ELF-1 (cell line): ENCODE data around the gene ARID1A.

Experiments
- DNase-seq: peaks from one replicate; pipeline ENCODE4 v3.0.0-alpha.2; 2016; ENCODE audit warnings: low read depth, low spot score

The ARID1A gene

GRCh38 chr1:26759531-26759930 is 63.7 kb downstream of the ARID1A start:
- DNase-seq = no peak

GRCh38 chr1:26761217-26761616 is 65.4 kb downstream of the ARID1A start:
- DNase-seq = peak; percentile 20

GRCh38 chr1:26767714-26768113 is 71.9 kb downstream of the ARID1A start:
- DNase-seq = no peak

GRCh38 chr1:26768755-26769154 is 72.9 kb downstream of the ARID1A start:
- DNase-seq = no peak

- DNase-seq = peak; percentile 20
These were observed 75.4 kb downstream of the ARID1A start for GRCh38 chr1:26771285-26771642.

- peak; percentile 57 for DNase-seq
These were observed 76.0 kb downstream of the ARID1A start for GRCh38 chr1:26771643-26772321.

GRCh38 chr1:26772687-26773086 is 76.9 kb downstream of the ARID1A start:
- DNase-seq = no peak

GRCh38 chr1:26774462-26774861 is 78.6 kb downstream of the ARID1A start:
- DNase-seq = no peak

GRCh38 chr1:26775666-26776065 is 79.9 kb downstream of the ARID1A start:
- DNase-seq = no peak

- no peak for DNase-seq
These were observed 83.4 kb downstream of the ARID1A start for GRCh38 chr1:26779098-26779668.

GRCh38 chr1:26780344-26780957 is 84.6 kb downstream of the ARID1A start:
- no peak for DNase-seq

GRCh38 chr1:26781206-26781825 is 85.5 kb downstream of the ARID1A start:
- DNase-seq = no peak

- no peak for DNase-seq
These were observed 86.9 kb downstream of the ARID1A start for GRCh38 chr1:26782521-26783212.

- no peak for DNase-seq
These were observed 87.8 kb downstream of the ARID1A start for GRCh38 chr1:26783646-26784022.

GRCh38 chr1:26784023-26784871 is 88.4 kb downstream of the ARID1A start:
- DNase-seq = no peak

GRCh38 chr1:26784886-26785285 is 89.1 kb downstream of the ARID1A start:
- no peak for DNase-seq

- DNase-seq = peak; percentile 22
These were observed 90.0 kb downstream of the ARID1A start for GRCh38 chr1:26785611-26786436.

- peak; percentile 90 for DNase-seq
These were observed 90.9 kb downstream of the ARID1A start for GRCh38 chr1:26786437-26787380.

- no peak for DNase-seq
These were observed 91.5 kb downstream of the ARID1A start for GRCh38 chr1:26787381-26787705.
